Measurements from ENCODE around the gene ERBB4.

The ERBB4 gene

DNA sequence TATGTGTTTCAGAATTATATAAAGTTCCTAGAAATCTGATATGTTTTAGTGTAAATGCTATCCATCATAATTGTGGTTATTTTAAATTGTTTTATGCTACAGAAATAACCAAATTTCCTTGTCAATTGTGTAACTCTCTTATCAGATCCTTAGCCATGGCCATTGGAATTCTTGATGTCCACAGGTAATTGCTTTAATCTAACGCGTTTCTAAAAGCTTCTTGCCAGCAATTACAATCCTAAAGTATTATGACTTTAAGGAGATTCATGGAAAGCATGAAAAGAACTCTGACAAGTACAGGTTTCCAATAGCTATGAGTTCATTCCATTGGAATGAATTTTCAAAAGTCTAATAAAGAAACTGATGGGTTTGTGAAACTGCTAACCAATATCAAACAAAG, 472.1 kb downstream of the ERBB4 start:
- no peak for DNase-seq (ENCODE audit: low read depth in 2 of 2)
- TF ChIP-seq, protein P1, sequence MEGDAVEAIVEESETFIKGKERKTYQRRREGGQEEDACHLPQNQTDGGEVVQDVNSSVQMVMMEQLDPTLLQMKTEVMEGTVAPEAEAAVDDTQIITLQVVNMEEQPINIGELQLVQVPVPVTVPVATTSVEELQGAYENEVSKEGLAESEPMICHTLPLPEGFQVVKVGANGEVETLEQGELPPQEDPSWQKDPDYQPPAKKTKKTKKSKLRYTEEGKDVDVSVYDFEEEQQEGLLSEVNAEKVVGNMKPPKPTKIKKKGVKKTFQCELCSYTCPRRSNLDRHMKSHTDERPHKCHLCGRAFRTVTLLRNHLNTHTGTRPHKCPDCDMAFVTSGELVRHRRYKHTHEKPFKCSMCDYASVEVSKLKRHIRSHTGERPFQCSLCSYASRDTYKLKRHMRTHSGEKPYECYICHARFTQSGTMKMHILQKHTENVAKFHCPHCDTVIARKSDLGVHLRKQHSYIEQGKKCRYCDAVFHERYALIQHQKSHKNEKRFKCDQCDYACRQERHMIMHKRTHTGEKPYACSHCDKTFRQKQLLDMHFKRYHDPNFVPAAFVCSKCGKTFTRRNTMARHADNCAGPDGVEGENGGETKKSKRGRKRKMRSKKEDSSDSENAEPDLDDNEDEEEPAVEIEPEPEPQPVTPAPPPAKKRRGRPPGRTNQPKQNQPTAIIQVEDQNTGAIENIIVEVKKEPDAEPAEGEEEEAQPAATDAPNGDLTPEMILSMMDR (IDR thresholded peaks at IDR 0.05; ENCODE audit: low read depth, low read length), result no peak
- H3K4me3 ChIP-seq (replicated peaks in 1 of 2; ENCODE audit: low read depth in 2 of 2, low read length in 2 of 2), result no peak overlapping the region

- TF ChIP-seq, protein P1 (IDR thresholded peaks at IDR 0.05; ENCODE audit: low read depth, low read length), result no peak
- no peak for DNase-seq (ENCODE audit: low read depth in 2 of 2)
- no peak overlapping the region for H3K4me3 ChIP-seq (replicated peaks in 1 of 2; ENCODE audit: low read depth in 2 of 2, low read length in 2 of 2)
Observed at GRCh38 chr2:212064318-212064717, 474.3 kb downstream of the ERBB4 start.

- H3K4me3 ChIP-seq (replicated peaks in 1 of 2; ENCODE audit: low read depth in 2 of 2, low read length in 2 of 2), result no peak overlapping the region
- TF ChIP-seq, protein P1 (IDR thresholded peaks at IDR 0.05; ENCODE audit: low read depth, low read length), result no peak
- peak; percentile 51 to 91 for DNase-seq (ENCODE audit: low read depth in 2 of 2)
Observed at GRCh38 chr2:212052412-212053159, 486.0 kb downstream of the ERBB4 start.

DNA sequence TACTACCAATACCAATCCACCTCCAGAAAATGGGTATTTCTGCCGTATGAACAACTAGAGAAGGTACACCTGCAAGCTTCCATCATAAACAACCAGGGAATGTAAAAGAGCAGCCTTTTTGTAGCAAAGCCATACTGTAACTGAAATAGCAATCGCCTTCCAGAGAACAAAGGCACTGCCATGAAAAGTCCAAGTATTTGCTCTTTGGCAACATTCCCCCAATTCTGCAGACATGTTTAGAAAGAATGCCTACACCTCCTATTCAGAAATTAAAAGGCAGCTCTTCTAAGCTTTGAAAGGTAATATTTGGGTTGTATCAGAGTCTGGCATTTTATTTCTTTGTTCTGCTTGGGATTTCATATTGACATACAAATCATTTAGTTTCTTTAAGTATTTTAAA, 487.7 kb downstream of the ERBB4 start:
- DNase-seq (ENCODE audit: low read depth in 2 of 2), result peak in 1 of 2 donors; percentile 15
- TF ChIP-seq, protein P1 (IDR thresholded peaks at IDR 0.05; ENCODE audit: low read depth, low read length), result no peak
- H3K4me3 ChIP-seq (replicated peaks in 1 of 2; ENCODE audit: low read depth in 2 of 2, low read length in 2 of 2), result no peak overlapping the region

- DNase-seq (ENCODE audit: low read depth in 2 of 2), result no peak
- TF ChIP-seq, protein P1 (IDR thresholded peaks at IDR 0.05; ENCODE audit: low read depth, low read length), result no peak
- no peak overlapping the region for H3K4me3 ChIP-seq (replicated peaks in 1 of 2; ENCODE audit: low read depth in 2 of 2, low read length in 2 of 2)
Observed at GRCh38 chr2:212042562-212042961, 496.0 kb downstream of the ERBB4 start.

DNA sequence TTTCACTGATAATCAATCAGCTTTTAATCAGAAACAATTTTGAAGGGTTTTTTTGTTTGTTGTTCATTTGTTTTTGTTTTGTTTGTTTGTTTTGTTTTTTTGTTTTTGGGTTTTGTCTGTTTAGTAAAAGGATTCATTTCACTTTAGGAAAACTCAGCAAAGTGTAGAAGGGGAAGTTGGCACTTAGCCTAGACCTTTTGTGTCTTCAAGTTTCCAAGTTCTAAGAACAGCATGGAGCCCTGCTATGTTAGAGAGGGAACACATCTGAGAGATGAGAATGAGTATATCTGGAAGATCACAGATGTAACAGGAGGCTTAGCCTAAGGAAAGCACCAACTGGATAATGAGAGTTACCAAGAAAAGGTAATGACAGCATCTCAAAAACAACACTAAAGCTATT, 501.5 kb downstream of the ERBB4 start:
- TF ChIP-seq, protein P1 (IDR thresholded peaks at IDR 0.05; ENCODE audit: low read depth, low read length), result no peak
- no peak for DNase-seq (ENCODE audit: low read depth in 2 of 2)
- H3K4me3 ChIP-seq (replicated peaks in 1 of 2; ENCODE audit: low read depth in 2 of 2, low read length in 2 of 2), result no peak overlapping the region

Data from cardiac fibroblast (primary cell).